Skin epidermis (tissue), 12 donors: ENCODE results near the gene CMIP.
A peak's percentile ranks its signal among the peaks of the same experiment; 100 is the strongest.

ENCODE experiments used
- H3K27ac ChIP-seq, 21 experiments: fragments of 200-600 bp; sonication (generic) in 11 of 21; one replicate each; pipeline ENCODE4 v1.5.0; 2020; ENCODE audit warnings: mild to moderate bottlenecking in 3 of 21, inconsistent platforms in 2 of 21, moderate library complexity in 2 of 21
- H3K4me3 ChIP-seq, 7 experiments: fragments of 200-600 bp; sonication (generic) in 2 of 7; one replicate each; pipeline ENCODE4 v1.5.0; 2020; ENCODE audit warnings: inconsistent platforms in 2 of 7, mild to moderate bottlenecking in 2 of 7, moderate library complexity in 1 of 7

The CMIP gene

DNA sequence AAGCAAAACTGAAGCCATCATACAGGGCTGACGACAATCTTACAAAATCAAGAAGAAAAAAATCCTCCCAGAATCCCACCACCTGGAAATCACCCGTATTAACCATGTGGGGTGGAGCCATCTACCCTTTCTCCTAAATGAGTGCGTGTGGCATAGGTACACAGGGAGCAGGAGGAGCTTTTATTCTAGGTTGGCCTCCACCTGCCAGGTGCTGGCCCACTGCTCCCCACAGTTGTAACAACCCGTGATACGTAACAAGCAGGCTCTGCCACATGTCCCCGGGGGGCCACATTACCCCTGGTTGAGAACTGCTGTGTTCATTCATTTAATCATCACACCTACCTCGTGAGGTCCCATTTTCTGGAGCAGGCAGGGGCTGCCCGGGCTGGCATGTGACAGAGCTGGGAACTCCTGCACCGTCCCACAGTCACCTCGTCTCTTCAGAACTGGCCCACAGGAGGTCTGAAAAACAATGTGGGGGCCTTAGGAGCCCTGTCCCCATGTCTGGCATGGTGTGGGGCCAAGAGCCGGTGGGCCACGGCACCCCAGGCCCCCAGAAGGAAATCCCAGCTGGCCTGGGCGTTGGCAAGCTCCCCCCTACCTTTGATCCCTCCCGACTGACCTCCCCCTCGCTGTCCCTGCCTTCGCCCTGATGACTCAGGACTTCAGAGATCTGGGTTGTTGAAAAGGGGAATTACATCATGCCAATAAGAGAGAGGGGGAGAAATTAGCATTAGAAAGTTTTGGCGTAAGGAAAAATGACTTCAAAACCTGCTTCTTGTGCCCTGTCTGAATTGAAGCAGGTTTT, 12.9 kb downstream of the CMIP start:
- Histone ChIP-seq H3K27ac (peak overlapping the region in 3 of 21 experiments; percentile 6 to 23 (median 18)), H3K4me3 (no peak overlapping the region)

DNA sequence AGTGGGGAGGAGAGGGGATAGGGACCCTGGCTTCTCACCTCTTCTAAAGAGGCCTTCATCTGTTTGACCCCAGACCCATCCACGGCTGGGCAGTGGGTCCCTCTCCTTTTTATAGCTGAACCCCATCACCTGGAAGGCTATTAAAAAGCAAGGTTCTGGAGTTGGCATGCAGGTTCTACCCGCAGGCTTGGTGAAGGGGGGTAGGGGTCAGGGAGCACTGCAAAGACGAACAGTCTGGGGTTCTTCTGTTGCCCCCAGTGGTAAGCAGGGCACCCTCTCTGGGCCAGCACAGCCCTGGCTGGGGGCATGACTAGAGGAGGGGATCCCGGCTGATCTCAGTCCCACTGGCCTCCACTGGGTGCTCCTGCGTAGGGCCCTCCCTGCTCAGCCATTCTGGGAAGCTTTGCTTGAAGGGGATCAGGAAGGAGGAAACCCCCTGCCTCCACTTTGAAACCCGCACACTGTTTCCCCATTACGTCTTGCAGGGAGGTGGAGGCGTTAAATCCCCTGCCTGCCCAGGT, 13.6 kb downstream of the CMIP start:
- peak overlapping the region in 2 of 21 experiments; percentile 6 to 23 for H3K27ac ChIP-seq

DNA sequence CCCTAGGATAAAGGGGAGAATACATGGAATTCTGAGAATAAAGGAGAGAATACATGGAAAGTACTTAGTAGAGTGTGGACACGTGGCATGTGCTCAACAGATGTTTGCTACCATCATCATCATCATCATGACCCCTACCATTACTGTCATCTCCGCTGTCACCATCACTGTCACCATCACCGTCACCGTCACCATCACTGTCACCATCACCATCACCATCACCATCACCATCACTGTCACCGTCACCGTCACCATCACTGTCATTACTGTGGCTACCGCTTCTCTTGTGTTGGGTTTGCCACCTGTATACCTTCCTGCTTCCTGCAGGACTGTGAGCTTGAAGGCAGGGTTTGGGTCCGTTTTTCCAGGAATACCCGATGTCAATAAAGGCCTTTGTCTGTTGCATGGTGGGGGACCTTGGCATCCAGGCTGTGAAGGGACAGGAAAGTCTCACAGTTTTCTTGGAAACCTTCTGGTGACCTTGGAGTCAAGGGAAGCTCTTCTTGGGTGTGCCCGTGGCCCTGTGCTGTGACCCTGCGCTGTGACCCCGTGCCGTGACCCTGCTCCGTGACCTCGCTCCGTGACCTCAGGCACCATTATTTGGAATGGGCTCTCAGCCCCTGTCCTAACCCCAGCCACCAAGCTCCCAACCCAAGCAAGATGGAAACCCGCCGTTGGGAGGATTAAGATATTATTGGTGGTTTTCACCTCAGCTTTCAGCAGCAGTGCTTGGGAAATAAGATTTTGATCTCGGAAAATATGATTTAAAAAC, 14.4 kb downstream of the CMIP start:
- Histone ChIP-seq H3K27ac (no peak overlapping the region), H3K4me3 (no peak overlapping the region)

More for the DNA sequence above, 13.6 kb downstream of the CMIP start:
- H3K4me3 ChIP-seq: no peak overlapping the region

DNA sequence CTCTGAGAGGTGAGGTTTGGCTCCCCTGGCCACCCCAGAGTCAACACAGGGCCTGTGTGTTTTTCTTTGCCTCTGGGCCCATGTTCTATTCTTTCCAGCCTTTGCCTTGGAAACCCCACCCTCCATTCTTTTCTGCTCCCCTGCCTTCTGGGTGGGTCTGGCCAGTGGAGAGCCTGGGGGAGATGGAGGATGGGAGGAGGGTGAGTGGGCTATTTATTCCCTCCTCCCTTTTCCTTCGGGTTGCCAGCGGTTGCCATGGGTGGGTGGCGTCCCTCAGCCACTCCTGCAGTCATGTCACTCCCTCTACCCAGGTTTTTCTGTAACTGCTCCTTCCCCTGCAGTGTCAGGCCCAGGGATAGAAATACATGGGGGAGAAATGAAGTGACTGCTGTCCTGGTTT, 15.5 kb downstream of the CMIP start:
- H3K27ac ChIP-seq: peak overlapping the region in 3 of 21 experiments; percentile 2 to 14 (median 6)

DNA sequence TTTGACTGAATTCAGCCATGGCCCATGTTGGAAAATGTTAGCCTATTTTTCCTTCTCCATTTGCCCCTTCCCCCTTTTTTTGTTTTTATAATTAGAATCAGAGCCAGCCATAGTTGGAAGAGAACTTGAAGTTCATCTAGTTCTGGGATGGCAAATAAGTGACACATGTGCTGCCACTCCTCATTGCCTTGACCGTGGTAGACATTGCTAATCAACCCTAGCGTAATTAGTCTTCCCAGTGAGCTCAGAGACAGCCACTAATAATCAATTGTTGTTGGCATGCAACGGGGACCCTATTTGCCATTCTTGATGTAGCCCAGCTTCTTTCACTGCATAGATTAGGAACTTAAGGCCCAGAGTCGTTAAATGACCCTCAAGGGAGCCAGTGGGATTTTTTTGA, 16.6 kb downstream of the CMIP start:
- Histone ChIP-seq H3K4me3 (no peak overlapping the region), H3K27ac (peak overlapping the region in 2 of 21 experiments; percentile 3 to 34)

More for the DNA sequence above, 15.5 kb downstream of the CMIP start:
- H3K4me3 ChIP-seq: no peak overlapping the region

DNA sequence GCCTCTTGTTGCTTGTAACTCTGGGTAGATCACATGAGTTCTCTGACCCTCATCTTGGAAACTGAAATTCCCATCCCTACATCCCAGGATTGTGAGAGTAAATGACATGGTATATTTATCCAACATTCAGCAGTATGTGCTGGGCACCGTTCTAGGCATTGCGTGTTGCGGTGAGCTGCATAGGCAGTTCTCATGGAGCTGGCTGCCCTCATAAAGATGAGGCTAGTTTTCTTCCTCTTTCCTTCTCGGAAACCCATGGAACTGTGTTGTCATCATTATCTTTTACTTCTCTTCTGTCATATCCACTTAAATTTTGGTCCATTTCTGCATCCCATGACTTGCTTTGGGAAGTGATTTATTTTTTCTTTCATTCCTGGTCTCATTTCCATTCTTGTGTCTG, 17.2 kb downstream of the CMIP start:
- no peak overlapping the region for H3K4me3 ChIP-seq
- peak overlapping the region in 2 of 21 experiments; percentile 3 to 34 for H3K27ac ChIP-seq

DNA sequence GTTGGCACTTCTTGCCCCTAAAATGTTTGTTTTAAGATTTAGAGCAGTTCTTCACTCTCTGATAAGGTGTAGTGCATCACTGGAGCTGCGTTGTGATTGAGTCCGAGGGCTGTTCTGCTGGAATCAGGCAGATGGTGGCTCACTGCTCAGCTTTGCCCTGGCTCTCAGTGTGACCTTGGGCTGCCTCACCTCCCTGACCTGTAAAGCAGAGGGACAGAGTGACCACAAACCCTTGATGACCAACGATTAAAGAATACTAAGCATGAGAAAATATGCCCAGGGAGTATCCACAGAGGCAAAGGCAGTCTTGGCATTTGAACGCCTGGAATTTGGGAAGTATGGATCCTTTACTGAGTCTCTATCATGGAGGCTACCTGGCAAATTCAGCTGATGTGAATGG, 18.1 kb downstream of the CMIP start:
- H3K4me3 ChIP-seq: no peak overlapping the region
- H3K27ac ChIP-seq: peak overlapping the region in 1 of 21 experiments; percentile 19

DNA sequence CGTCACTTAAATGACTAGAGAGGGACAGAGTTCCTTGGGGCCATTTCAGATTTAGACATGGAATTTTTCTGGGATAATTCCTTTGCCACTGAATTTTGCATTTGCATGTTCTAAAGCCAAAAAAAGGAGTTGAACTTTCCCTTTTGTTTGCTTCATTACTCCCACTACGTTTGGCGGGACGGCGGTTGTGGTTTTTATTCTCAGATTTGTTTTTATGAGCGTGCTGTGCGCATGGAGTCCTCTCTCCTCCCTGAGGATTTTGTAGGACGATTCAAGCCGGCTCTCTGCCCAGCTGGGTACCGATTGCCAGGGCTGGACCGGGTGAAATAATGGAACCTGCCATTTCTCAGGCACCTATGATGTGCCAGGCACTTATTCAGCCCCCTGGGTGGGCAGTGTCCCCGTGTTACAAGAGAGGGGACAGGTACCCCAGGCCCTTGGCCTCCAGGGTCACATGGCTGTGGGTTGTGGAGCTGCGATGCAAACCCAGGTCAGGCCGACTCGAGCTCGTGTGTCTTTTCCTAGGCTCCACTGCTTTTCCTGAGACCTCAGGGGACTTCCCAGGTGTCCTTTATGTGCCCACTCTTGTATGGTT, 18.8 kb downstream of the CMIP start:
- Histone ChIP-seq H3K27ac (no peak overlapping the region), H3K4me3 (no peak overlapping the region)

DNA sequence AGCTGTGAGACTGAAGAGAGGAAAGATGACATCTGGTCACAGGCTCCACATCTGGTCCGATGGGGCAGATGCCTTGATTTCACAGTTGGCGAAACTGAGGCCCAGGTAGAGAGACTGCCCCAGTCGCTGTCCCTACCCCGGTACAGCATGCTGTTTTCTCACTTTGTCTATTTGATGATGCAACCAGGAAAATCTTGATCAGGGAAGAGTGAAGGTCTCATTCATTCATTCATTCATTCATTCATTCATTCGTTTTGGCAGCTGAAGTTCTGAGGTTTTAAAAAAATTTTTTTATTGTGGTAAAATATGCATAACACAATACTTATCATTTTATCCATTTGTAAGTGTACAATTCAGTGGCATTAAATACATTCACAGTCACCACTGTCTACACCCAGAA, 19.7 kb downstream of the CMIP start:
- no peak overlapping the region for H3K27ac ChIP-seq
- no peak overlapping the region for H3K4me3 ChIP-seq

DNA sequence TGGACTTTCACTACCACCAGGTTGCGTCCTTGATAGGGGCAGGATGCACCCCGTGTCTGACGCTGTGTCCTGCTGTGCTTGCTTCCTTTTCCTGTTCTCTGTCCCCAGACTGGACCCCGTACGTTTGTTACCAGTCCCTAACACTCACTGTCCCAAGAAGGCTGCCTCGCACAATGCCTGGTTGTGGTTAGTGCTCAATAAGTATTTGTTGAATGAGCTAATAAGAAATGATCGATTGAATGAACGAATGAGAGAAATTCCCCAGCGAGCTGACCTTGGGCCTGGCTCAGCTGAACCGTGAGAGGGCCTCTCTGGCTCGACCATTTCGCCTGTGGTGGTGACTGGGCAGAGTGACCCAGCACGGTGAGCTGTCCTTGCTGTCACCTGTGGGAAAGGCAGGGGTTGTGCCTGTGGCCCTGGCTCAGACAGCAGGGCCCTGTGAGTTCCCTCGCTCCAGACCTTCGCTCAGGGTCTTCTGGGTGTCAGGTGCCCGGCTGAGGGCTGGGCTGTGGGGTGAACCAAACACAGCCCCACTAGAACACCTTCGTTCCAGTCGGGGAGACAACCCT, 20.9 kb downstream of the CMIP start:
- Histone ChIP-seq H3K4me3 (no peak overlapping the region), H3K27ac (no peak overlapping the region)

DNA sequence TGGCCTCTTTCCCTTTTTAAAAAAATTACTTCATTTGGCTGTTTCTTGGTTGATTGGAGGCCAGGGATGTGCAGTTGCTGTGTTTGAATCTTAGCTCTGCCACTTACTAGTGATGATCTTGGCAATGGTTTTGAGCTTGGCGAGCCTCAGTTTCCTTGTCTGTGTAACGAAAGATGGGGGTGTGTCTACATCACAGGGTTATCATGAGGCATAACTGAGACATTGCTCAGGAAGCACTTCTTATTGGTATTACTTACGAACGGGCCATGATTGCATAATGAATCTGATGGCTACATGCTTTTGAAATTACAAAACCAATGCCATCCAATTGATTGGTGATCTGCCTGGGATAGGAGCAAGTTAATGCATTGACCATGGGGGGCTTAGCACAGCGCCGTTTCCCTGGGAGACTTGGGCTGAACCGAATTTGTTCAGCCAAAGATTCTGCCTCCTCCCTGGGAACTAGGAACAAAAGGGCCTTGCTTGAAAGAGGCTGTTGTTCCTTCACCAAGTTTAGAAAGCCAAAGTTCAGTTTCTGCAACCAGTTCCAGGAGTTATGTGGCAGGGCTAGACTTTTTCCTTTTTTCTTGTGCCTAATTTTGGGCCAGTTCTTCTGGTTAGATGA, 21.9 kb downstream of the CMIP start:
- no peak overlapping the region for H3K4me3 ChIP-seq
- H3K27ac ChIP-seq: peak overlapping the region in 7 of 21 experiments; percentile 0 to 43 (median 22)

DNA sequence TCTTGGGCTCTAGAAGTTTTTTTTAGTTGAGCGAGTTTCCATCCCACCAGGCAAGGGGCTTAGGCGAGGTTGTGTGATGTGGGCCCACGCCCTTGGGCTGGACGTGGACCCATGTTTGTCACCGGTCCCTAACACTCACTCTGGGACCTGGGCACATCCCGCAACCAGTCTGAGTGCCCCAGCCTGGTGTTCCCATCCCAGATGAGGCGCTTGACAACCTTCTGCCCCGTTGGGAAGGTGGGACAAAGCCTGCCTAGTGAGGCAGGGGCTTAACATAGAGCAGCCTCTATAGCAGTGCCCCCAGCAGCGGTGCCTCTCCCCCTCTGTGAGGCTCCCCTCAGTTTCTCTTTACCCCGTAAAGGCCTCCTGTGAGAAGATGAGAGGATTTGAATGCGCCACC, 22.5 kb downstream of the CMIP start:
- Histone ChIP-seq H3K4me3 (no peak overlapping the region), H3K27ac (peak overlapping the region in 6 of 21 experiments; percentile 0 to 37 (median 18))

DNA sequence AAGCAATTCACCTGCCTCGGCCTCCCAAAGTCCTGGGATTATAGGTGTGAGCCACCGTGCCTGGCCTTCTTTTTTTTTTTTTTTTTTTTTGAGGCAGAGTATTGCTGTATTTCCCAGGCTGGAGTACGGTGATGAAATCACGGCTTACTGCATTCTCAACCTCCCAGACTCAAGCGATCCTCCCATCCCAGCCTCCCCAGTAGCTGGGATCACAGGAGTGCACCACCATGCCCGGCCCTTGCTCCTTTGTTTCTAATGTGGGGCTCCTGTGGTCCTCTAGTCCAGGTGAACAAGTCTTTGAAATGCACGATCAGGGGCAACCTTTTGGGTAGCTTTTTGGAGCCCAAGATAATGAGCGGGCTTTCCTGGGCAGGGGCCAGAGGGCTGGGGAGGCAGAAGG, 23.2 kb downstream of the CMIP start:
- Histone ChIP-seq H3K27ac (peak overlapping the region in 7 of 21 experiments; percentile 3 to 92 (median 80)), H3K4me3 (no peak overlapping the region)

DNA sequence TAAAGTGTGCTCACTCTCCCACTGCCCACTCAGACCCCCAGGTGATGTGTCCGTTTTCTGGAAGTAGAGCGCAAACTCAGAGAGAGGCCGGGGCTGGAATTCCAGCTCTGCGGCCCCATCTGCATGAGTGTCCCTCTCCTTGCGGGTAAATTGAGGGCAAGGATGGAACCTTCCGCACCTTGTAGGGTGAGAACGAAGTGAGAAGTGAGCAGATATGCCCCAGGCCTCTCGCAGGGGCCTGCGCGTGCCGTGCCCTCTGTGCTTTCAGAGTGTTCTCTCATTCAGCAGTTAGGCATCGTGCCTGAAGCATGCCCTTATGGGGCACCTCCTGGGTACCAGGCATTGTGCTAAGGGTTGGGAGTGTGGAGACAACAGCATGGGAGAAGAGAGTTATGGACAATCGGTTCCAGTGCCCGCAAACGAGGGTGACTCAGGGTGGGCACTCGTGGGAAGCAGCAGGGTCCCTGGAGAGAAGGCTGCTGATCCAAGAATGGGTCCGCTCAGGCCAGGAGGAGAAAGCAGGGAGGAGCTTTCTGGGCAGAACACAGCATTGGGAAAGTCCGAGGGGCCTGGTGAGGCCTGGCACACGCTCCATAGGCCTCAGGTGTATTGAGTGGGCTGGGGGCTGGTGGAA, 23.8 kb downstream of the CMIP start:
- peak overlapping the region in 14 of 21 experiments; percentile 12 to 94 (median 73) for H3K27ac ChIP-seq
- H3K4me3 ChIP-seq: no peak overlapping the region

DNA sequence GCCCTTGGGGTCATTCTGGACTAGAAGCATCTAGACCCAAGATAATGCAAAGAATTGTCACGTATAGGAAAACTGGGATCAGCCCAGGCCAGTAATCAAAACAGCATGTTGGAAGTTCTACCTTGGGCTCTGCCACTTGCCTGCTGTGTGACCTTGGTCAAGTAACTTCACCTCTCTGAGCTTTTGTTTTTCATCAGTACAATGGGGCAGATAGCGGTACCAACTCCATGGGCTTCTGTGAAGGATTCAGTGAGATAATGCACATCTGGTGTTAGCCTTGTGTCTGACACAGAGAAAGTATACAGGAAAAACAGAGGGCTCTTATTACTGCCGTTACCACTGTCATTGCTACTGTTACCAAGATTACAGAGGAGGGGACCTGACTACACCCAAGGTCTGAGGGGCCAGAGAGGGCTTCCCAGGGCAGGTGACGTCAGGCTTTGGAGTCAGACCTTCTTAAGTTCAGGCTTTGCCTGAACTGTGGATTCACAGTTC, 24.6 kb downstream of the CMIP start:
- Histone ChIP-seq H3K4me3 (no peak overlapping the region), H3K27ac (peak overlapping the region in 17 of 21 experiments; percentile 12 to 94 (median 70))

DNA sequence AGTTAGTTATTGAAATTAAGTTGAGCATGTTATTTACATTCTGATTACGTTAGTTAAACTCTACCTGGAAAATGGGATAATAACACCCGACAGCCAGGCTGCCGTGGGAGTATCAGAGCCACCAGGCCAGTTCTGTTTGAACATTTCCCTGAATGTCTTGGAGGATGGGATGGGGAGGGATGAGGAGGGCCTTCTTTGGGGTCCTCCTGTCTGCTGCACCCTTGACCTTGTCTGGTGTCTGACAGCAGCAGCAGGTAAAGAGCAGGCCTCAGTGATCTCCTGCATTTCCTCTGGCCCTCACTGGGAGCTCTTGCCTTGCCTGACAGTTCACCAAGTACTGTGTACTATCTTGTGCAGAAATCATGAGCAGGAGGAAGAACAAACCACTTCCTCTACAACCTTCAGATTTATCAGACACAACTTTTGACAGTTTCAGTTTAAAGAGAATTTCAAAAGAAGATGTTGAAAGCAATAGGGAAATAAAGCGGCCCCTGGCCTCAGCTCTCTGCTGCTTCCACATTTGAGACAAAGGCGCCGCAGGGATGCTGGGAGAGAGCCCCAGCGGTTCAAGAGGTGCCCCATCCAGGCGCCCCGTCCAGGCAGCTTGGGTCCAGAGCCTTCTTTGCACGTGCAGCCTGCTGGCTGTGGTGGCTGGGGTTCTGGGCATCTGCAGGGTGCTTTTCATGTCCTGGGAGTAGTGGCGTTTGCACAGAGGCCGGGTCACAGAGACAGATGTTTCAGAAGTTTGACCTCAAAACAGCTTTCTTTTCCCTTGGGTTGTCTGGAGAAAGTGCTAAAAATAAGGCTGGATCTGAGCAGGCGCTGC, 25.3 kb downstream of the CMIP start:
- H3K4me3 ChIP-seq: no peak overlapping the region
- peak overlapping the region in 17 of 21 experiments; percentile 12 to 94 (median 70) for H3K27ac ChIP-seq

DNA sequence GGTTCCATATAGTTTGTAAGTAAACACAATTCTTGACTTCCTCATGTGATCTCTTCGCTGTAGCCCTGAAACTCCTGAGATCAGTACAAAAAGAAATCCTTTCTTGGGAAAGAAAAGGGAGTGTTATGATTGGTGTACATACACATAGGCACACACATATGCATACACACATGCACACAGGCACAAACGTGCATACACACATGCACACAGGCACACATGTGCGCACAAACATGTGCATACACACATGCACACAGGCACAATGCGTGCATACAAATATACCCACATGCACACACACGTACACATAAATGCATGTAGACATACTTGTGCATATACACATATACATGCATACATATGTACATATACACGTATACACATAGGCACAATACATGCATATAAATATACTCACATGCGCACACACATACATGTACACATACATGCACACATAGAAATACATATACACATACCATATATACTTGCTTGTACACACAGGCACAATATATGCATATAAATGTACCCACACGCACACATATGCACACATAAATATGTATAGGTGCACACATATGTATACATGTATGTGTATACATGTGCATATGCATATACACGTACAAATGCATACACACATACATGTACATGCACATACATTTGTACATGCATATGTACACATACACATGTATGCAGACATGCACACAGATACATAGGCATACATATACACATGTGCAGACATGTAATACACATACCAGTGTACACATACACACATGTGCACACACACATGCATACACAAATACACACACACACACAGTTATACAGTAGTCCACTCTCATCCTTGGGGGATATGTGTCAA, 26.4 kb downstream of the CMIP start:
- H3K27ac ChIP-seq: peak overlapping the region in 14 of 21 experiments; percentile 30 to 94 (median 76)

More for the DNA sequence above, 26.4 kb downstream of the CMIP start:
- H3K4me3 ChIP-seq: no peak overlapping the region
